HG03280 (cell line): ENCODE results near the gene KRTAP10-12.
"Not testable (repeated sequence)": the region's sequence is repeated elsewhere in the genome, so short reads cannot be mapped to it uniquely, and the experiment has no call there.

Source experiments
- ATAC-seq: cut with Tn5 transposase; IDR thresholded peaks from one replicate; pipeline ENCODE4 v1.9.1; 2021; ENCODE audit warnings: mild to moderate bottlenecking, moderate library complexity; ENCODE audit not compliant: unreplicated experiment

Gene KRTAP10-12

GRCh38 chr21:44667612-44668011 lies 29.4 kb upstream of the KRTAP10-12 start:
- no peak for ATAC-seq

GRCh38 chr21:44670642-44671432 lies 26.1 kb upstream of the KRTAP10-12 start:
- ATAC-seq, result no peak

GRCh38 chr21:44671911-44672310 lies 25.1 kb upstream of the KRTAP10-12 start:
- ATAC-seq, result no peak

- no peak for ATAC-seq
Measured at GRCh38 chr21:44677881-44678280, 19.1 kb upstream of the KRTAP10-12 start.

GRCh38 chr21:44681152-44681551 lies 15.8 kb upstream of the KRTAP10-12 start:
- ATAC-seq, result no peak

- no peak for ATAC-seq
Measured at GRCh38 chr21:44681861-44682579, 15.0 kb upstream of the KRTAP10-12 start, which contains the start of gene KRTAP12-1. KRTAP12-1 (minus strand) TSS chr21:44682163; CDS start chr21:44682123, 40 bp downstream.

GRCh38 chr21:44682580-44683151 lies 14.3 kb upstream of the KRTAP10-12 start:
- ATAC-seq, result no peak

GRCh38 chr21:44684077-44684476 lies 12.9 kb upstream of the KRTAP10-12 start:
- no peak for ATAC-seq

- ATAC-seq, result no peak
Measured at GRCh38 chr21:44684483-44684882, 12.5 kb upstream of the KRTAP10-12 start.

- not testable (repeated sequence) for ATAC-seq
Measured at GRCh38 chr21:44685050-44685449, 11.9 kb upstream of the KRTAP10-12 start.

- no peak for ATAC-seq
Measured at GRCh38 chr21:44686000-44686781, 10.8 kb upstream of the KRTAP10-12 start.

GRCh38 chr21:44686843-44687561 lies 10.0 kb upstream of the KRTAP10-12 start:
- ATAC-seq, result no peak

GRCh38 chr21:44687671-44688070 lies 9.3 kb upstream of the KRTAP10-12 start:
- no peak for ATAC-seq

GRCh38 chr21:44689740-44690139 lies 7.2 kb upstream of the KRTAP10-12 start:
- ATAC-seq, result not testable (repeated sequence)

- ATAC-seq, result no peak
Measured at GRCh38 chr21:44691686-44692085, 5.3 kb upstream of the KRTAP10-12 start.

GRCh38 chr21:44692798-44693512 lies 4.0 kb upstream of the KRTAP10-12 start:
- ATAC-seq, result no peak

GRCh38 chr21:44694776-44695175 lies 2.2 kb upstream of the KRTAP10-12 start:
- ATAC-seq, result no peak

- no peak for ATAC-seq
Measured at GRCh38 chr21:44695184-44695583, 1.8 kb upstream of the KRTAP10-12 start.

- no peak for ATAC-seq
Measured at GRCh38 chr21:44695641-44696040, 1.3 kb upstream of the KRTAP10-12 start.

GRCh38 chr21:44696572-44696971 lies 400 bp upstream of the KRTAP10-12 start:
- no peak for ATAC-seq
